HepG2 (cell line): ENCODE results near the gene RRAS2. TPM values are rescaled to one million over a fixed set of nuclear protein-coding genes. Genes with fewer than 3 reads are reported as not detected.

ENCODE experiments used
- AHR ChIP-seq: IDR thresholded peaks from 2 replicates; pipeline ENCODE4 v1.6.1; 2018; ENCODE audit warnings: missing genetic modification reagents, missing compliant biosample characterization
- NFYB ChIP-seq: sonication (generic); formaldehyde crosslinking; IDR thresholded peaks from 2 replicates; pipeline ENCODE4 v1.4.0; 2020; ENCODE audit warnings: missing genetic modification reagents
- SMYD3 ChIP-seq: sonication (generic); formaldehyde crosslinking; IDR thresholded peaks from 2 replicates; pipeline ENCODE4 v1.8.1; 2023; ENCODE audit warnings: mild to moderate bottlenecking, missing genetic modification reagents
- ZBTB40 ChIP-seq, 2 experiments: fragments of 450-650 bp in 1 of 2; sonication (generic) in 1 of 2; formaldehyde crosslinking in 1 of 2; IDR thresholded peaks; 2 replicates each; pipeline versions ENCODE4 v1.6.1 to v1.8.0; 2016 to 2022; ENCODE audit warnings: antibody characterized with exemption in 1 of 2, mild to moderate bottlenecking in 1 of 2, missing genetic modification reagents in 1 of 2
- ZNF350 ChIP-seq: sonication (generic); formaldehyde crosslinking; IDR thresholded peaks from 2 replicates; pipeline ENCODE4 v1.4.0; 2020; ENCODE audit warnings: mild to moderate bottlenecking, low read depth, missing genetic modification reagents, borderline replicate concordance
- ZNF530 ChIP-seq: sonication (generic); formaldehyde crosslinking; IDR thresholded peaks from 2 replicates; pipeline ENCODE4 v1.5.0; 2020; ENCODE audit warnings: low read depth, mild to moderate bottlenecking, missing genetic modification reagents
- polyA plus RNA-seq, 8 experiments: library from polyadenylated mRNA; depleted of rRNA in 3 of 8; stranded (reverse) in 7 of 8; unstranded in 1 of 8; fragments of >200 nt; fragmentation: Illumina TruSeq in 4 of 8; extraction: Trizol in 4 of 8; gene quantifications; 2 replicates each; pipeline versions ENCODE4 v1.2.1 to v1.2.3, GENCODE V29; 2011 to 2016; ENCODE audit warnings: low read depth in 4 of 8, missing spikeins in 1 of 8, mixed read lengths in 1 of 8; ENCODE audit not compliant: insufficient read depth in 1 of 8
- total RNA-seq, 5 experiments: library from RNA; depleted of rRNA; stranded (reverse); fragments of >200 nt; fragmentation: Illumina TruSeq; extraction: Trizol; gene quantifications; 2 replicates each; pipeline ENCODE4 v1.2.3, GENCODE V29; 2016; ENCODE audit warnings: low read depth in 1 of 5

The RRAS2 gene
- total and polyA plus RNA-seq, 2 of the 13 experiments (the other 11 are each of a cell fraction or from before 2014, with no cell fraction given) = 19.0 to 44.1 TPM

- TF ChIP-seq ZBTB40 (IDR thresholded peaks at IDR 0.05) (no peak), ZBTB40 (CRISPR knock-in tag; IDR thresholded peaks at IDR 0.05) (no peak), ZNF530 (CRISPR knock-in tag) (no peak), AHR (CRISPR knock-in tag) (no peak), SMYD3 (CRISPR knock-in tag) (no peak), NFYB (CRISPR knock-in tag) (no peak), ZNF350 (no peak)
Measured at GRCh38 chr11:14347494-14347893, 11.5 kb downstream of the RRAS2 start (continued).
